ENCODE results near the gene CYP4F12. TPM values are rescaled to one million over a fixed set of nuclear protein-coding genes. Genes with fewer than 3 reads are reported as not detected.

CYP4F12 gene
- not detected in 2 replicates for total RNA-seq

DNA sequence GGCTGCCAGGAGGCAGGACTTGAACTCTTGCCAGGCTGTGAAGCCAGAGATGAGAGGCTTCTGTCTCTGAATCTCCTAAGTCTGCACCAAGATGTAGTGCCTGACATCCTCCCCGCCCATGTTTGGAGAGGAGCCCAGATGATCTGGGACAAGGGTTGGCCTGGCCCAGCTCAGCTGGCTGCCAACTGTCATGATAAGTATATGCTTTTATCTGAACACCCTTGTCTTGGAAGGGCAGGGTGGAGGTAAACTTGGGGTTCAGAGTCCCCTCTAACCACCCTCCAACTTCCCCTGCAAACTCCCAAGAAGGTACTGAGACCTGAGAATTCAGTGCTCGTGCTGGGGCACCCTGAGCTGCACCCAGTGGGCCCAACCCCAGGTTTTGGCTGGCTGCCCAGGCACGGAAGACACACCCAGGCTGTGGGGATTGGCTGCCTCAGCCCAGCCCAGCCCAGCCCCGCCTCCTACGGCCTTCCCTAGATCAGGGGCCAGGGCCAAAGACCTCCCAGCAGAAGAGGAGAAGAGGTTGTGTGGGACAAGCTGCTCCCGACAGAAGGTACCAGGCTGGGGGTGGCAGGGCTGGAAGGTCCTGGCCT lies at the start of gene CYP4F12:
Gene CYP4F12 (plus strand): TSS at position 508 of the 596 bp plus-strand sequence. CDS start 443 bp downstream, outside the sequence.
- H3K27ac Mint-ChIP-seq, result no peak within 1 kb of the TSS
- no peak for DNase-seq (ENCODE audit: low spot score)
- H3K36me3 Mint-ChIP-seq (ENCODE audit: low read depth), result peaks cover 1% of the 10 kb centered on the region
- no peaks in the 10 kb centered on the region for H3K4me1 Mint-ChIP-seq (ENCODE audit: low read depth)
- H3K9me3 Mint-ChIP-seq, result peaks cover 3% of the 10 kb centered on the region
- intact Hi-C loops (cut with micrococcal nuclease), result no loop called here
- no peak within 1 kb of the TSS for H3K4me3 Mint-ChIP-seq
- H3K27me3 Mint-ChIP-seq (ENCODE audit: insufficient read depth), result no peaks in the 10 kb centered on the region

DNA sequence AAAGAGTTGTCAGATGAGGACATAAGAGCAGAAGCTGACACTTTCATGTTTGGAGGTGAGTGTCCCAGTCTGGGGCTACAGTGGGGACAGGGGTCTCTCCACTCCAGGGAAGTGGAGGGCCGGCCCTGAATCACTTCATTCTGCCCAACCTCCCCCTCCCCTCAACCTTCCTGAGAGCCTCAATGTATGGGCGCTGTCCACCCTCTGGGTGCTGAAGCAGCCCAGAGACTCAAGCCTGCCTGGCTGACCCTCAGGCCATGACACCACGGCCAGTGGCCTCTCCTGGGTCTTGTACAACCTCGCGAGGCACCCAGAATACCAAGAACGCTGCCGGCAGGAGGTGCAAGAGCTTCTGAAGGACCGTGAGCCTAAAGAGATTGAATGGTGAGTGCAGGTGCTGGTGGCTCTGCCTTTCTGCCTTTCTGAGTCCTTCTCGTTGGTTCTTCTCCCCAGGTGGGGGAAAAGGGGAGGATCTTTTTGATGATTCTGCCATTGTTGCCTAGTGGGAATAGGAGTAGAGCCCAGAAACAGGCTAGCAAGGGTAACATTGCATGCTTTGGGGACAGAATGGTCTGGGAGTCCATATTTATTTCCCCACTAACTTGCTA lies 49.1 kb upstream of the CYP4F12 start:
- intact Hi-C loops (cut with micrococcal nuclease), result loop anchor here (10.0 kb wide), 1 partner anchor 761 kb away; no protein-coding TSS in a partner anchor
- Mint-ChIP-seq H3K4me1 (ENCODE audit: low read depth) (no peaks in the 10 kb centered on the region), H3K9me3 (no peaks in the 10 kb centered on the region), H3K27ac (no peak overlapping the region), H3K4me3 (no peak overlapping the region), H3K36me3 (ENCODE audit: low read depth) (no peaks in the 10 kb centered on the region), H3K27me3 (ENCODE audit: insufficient read depth) (no peaks in the 10 kb centered on the region)
- no peak for DNase-seq (ENCODE audit: low spot score)

DNA sequence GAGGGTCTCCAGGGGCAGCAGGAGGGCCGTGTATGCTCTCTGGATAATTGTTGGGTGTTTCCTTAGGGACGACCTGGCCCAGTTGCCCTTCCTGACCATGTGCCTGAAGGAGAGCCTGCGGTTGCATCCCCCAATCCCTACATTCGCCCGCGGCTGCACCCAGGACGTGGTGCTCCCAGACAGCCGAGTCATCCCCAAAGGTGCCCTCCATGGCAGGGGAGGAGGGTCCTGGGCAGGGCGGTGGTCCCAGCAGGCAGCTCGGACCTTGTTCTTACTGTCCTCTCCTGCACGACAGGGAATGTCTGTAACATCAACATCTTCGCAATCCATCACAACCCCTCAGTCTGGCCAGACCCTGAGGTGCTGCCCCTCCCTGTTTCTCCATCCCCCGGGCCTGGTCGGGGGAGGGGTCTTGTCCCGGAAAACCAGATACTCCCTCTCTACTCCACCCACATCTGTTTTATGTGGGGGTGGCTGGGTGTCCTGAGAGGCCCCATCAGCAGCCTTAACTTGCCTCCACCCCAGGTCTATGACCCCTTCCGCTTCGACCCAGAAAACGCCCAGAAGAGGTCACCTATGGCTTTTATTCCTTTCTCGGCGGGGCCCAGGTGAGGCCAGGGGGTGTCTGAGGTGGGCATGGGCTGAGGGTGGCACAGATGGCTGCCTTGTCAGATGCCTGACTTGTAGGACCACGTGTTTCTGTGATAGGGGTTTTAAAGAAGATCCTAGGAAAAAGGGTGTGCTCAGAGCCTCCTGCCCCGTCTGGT lies 44.5 kb upstream of the CYP4F12 start:
- H3K4me3 Mint-ChIP-seq, result no peak overlapping the region
- intact Hi-C loops (cut with micrococcal nuclease), result loop anchor here (1.0 to 10.0 kb wide), 3 partner anchors 241 to 756 kb away; no protein-coding TSS in a partner anchor
- peaks cover 7% of the 10 kb centered on the region for H3K27me3 Mint-ChIP-seq (ENCODE audit: insufficient read depth)
- H3K9me3 Mint-ChIP-seq, result no peaks in the 10 kb centered on the region
- H3K27ac Mint-ChIP-seq, result no peak overlapping the region
- H3K36me3 Mint-ChIP-seq (ENCODE audit: low read depth), result no peaks in the 10 kb centered on the region
- no peaks in the 10 kb centered on the region for H3K4me1 Mint-ChIP-seq (ENCODE audit: low read depth)
- no peak for DNase-seq (ENCODE audit: low spot score)

GRCh38 chr19:15629003-15629880 lies 43.6 kb upstream of the CYP4F12 start:
- Mint-ChIP-seq H3K27ac (no peak overlapping the region), H3K9me3 (no peaks in the 10 kb centered on the region), H3K36me3 (ENCODE audit: low read depth) (no peaks in the 10 kb centered on the region), H3K4me1 (ENCODE audit: low read depth) (no peaks in the 10 kb centered on the region), H3K4me3 (no peak overlapping the region), H3K27me3 (ENCODE audit: insufficient read depth) (peaks cover 7% of the 10 kb centered on the region)
- intact Hi-C loops (cut with micrococcal nuclease), result loop anchor here (1.0 to 10.0 kb wide), 3 partner anchors 240 to 756 kb away; no protein-coding TSS in a partner anchor
- DNase-seq (ENCODE audit: low spot score), result peak; percentile 74

DNA sequence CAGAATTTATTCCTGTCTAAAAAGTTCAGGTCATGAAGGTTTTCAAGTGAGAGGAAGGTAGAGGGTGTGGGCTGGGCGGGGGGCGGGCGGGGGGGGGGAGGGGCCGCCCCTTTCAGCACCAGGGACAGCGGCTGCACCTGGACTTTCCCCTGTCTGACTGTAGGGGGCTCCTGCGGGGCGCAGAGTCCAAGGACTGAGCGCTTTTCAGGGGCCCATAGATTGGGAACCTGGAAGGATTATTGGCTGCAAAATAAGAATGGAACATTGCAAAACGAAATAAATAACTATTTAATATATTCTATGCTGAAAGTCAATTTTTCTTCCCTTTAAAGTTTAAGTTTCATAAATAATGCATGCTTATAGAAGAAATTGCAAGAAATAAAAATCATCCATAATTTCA lies 41.1 kb upstream of the CYP4F12 start:
- intact Hi-C loops (cut with micrococcal nuclease), result no loop called here
- Mint-ChIP-seq H3K9me3 (no peaks in the 10 kb centered on the region), H3K27me3 (ENCODE audit: insufficient read depth) (peaks cover 7% of the 10 kb centered on the region)

DNA sequence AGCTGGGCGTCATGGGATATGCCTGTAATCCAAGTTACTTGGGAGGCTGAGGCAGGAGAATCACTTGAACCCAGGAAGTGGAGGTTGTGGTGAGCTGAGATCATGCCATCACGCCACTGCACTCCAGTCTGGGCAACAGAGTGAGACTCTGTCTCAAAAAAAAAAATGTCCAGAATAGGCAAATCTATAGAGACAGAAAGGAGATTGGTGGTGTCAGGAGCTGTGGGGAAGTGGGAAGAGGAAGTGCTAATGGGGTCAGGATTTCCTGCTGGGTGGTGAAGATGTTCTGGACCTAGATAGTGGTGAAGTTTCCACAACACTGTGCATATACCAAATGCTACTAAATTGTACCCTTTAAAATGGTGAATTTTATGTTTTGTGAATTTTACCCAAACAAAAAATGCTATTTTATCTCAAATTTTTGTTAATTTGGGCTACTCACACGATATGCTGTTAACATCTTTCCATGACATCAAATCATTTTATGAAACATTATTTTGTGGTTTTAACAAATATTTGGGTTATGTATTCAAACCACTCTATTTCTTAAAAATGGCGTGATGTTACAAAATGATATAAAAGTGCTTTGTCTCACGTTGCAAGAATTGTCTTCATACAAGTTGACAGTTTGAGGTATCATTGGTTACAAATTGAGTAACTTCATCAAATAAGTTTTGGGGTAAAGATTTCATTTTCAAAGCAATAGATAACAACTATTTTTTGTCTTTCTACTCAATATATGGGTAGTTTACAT lies 39.6 kb upstream of the CYP4F12 start:
- Mint-ChIP-seq H3K9me3 (no peaks in the 10 kb centered on the region), H3K4me3 (no peak overlapping the region), H3K4me1 (ENCODE audit: low read depth) (no peaks in the 10 kb centered on the region), H3K27ac (no peak overlapping the region), H3K27me3 (ENCODE audit: insufficient read depth) (peaks cover 7% of the 10 kb centered on the region), H3K36me3 (ENCODE audit: low read depth) (no peaks in the 10 kb centered on the region)
- intact Hi-C loops (cut with micrococcal nuclease), result no loop called here
- no peak for DNase-seq (ENCODE audit: low spot score)

More for the DNA sequence above, 41.1 kb upstream of the CYP4F12 start:
- Mint-ChIP-seq H3K36me3 (ENCODE audit: low read depth) (no peaks in the 10 kb centered on the region), H3K4me1 (ENCODE audit: low read depth) (no peaks in the 10 kb centered on the region), H3K4me3 (no peak overlapping the region), H3K27ac (no peak overlapping the region)
- DNase-seq (ENCODE audit: low spot score), result no peak

DNA sequence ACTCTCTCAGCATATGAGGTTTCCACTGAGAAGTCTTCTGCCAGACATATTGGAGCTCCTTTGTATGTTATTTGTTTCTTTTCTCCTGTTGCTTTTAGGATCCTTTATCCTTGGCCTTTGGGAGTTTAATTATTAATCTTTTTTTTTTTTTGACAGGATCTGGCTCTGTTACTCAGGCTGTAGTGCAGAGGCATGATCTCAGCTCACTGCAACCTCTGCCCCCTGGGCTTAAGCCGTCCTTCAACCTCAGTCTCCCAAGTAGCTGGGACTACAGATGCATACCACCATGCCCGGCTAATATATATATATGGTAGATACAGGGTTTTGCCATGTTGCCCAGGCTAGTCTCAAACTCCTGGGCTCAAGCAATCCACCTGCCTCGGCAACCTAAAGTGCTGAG lies 38.8 kb upstream of the CYP4F12 start:
- Mint-ChIP-seq H3K27ac (no peak overlapping the region), H3K27me3 (ENCODE audit: insufficient read depth) (peaks cover 7% of the 10 kb centered on the region), H3K9me3 (no peaks in the 10 kb centered on the region), H3K4me1 (ENCODE audit: low read depth) (no peaks in the 10 kb centered on the region), H3K4me3 (no peak overlapping the region), H3K36me3 (ENCODE audit: low read depth) (no peaks in the 10 kb centered on the region)
- DNase-seq (ENCODE audit: low spot score), result no peak
- intact Hi-C loops (cut with micrococcal nuclease), result no loop called here

- no peak for DNase-seq (ENCODE audit: low spot score)
- no peaks in the 10 kb centered on the region for H3K9me3 Mint-ChIP-seq
- intact Hi-C loops (cut with micrococcal nuclease), result no loop called here
- H3K27me3 Mint-ChIP-seq (ENCODE audit: insufficient read depth), result peaks cover 7% of the 10 kb centered on the region
- H3K36me3 Mint-ChIP-seq (ENCODE audit: low read depth), result no peaks in the 10 kb centered on the region
- no peak overlapping the region for H3K27ac Mint-ChIP-seq
- H3K4me3 Mint-ChIP-seq, result no peak overlapping the region
- H3K4me1 Mint-ChIP-seq (ENCODE audit: low read depth), result no peaks in the 10 kb centered on the region
These were observed 37.7 kb upstream of the CYP4F12 start for GRCh38 chr19:15635016-15635805.

- no peak overlapping the region for H3K27ac Mint-ChIP-seq
- no peaks in the 10 kb centered on the region for H3K4me1 Mint-ChIP-seq (ENCODE audit: low read depth)
- H3K27me3 Mint-ChIP-seq (ENCODE audit: insufficient read depth), result peaks cover 7% of the 10 kb centered on the region
- H3K36me3 Mint-ChIP-seq (ENCODE audit: low read depth), result no peaks in the 10 kb centered on the region
- intact Hi-C loops (cut with micrococcal nuclease), result no loop called here
- H3K9me3 Mint-ChIP-seq, result no peaks in the 10 kb centered on the region
- DNase-seq (ENCODE audit: low spot score), result no peak
- no peak overlapping the region for H3K4me3 Mint-ChIP-seq
These were observed 36.9 kb upstream of the CYP4F12 start for GRCh38 chr19:15636026-15636425.

GRCh38 chr19:15639596-15639995 lies 33.3 kb upstream of the CYP4F12 start:
- intact Hi-C loops (cut with micrococcal nuclease), result no loop called here
- Mint-ChIP-seq H3K36me3 (ENCODE audit: low read depth) (no peaks in the 10 kb centered on the region), H3K27me3 (ENCODE audit: insufficient read depth) (no peaks in the 10 kb centered on the region), H3K4me1 (ENCODE audit: low read depth) (no peaks in the 10 kb centered on the region), H3K27ac (no peak overlapping the region), H3K4me3 (no peak overlapping the region), H3K9me3 (no peaks in the 10 kb centered on the region)
- DNase-seq (ENCODE audit: low spot score), result no peak

DNA sequence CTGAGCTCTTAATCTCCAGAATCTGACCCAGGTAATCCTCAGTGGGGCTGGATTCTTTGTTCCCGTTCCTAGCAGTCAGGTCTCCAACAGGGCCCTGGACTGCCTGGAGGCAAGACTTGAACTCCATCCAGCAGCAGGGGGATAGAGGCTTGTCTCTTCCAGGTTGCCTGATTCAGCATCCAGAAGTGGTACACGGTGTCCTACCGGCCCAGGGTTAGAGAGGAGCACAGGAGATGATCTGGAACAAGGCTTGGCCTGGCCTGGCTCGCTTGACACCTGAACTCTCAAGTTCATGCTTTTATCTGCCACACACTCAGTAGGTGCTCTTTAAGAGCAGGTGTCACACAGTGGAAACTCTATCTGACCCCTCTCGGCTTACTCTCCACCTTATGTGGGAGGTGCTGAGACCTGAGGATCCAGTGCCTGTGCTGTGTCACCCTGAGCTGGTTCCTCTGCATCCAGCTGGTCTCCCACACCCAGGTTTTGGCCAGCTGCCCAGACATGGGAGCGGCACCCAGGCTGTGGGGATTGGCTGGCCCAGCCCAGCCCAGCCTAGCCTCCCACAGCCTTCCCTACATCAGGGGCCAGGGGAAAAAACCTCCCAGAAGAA lies 32.5 kb upstream of the CYP4F12 start, which contains the start of gene CYP4F3:
Gene CYP4F3 (plus strand): TSS at position 604 of the 610 bp plus-strand sequence. CDS start 519 bp downstream, outside the sequence.
- no peaks in the 10 kb centered on the region for H3K4me1 Mint-ChIP-seq (ENCODE audit: low read depth)

More for the DNA sequence above, 32.5 kb upstream of the CYP4F12 start, which contains the start of gene CYP4F3:
- no peaks in the 10 kb centered on the region for H3K27me3 Mint-ChIP-seq (ENCODE audit: insufficient read depth)
- no peaks in the 10 kb centered on the region for H3K36me3 Mint-ChIP-seq (ENCODE audit: low read depth)
- no peaks in the 10 kb centered on the region for H3K9me3 Mint-ChIP-seq
- H3K4me3 Mint-ChIP-seq, result no peak within 1 kb of the TSS
- no peak for DNase-seq (ENCODE audit: low spot score)
- H3K27ac Mint-ChIP-seq, result no peak within 1 kb of the TSS
- intact Hi-C loops (cut with micrococcal nuclease), result no loop called here

Measured in activated T-helper 1 cell treated with anti-CD3 and anti-CD28 coated beads, Interleukin-12 subunit alpha, Interleukin-12 subunit beta, Interleukin-2, Interleukin-4 antibody, amounts not matched to agents 30 ng/mL and 10 ng/mL and 1 ng/mL, durations not matched to agents 14 hours and 24 hours and 36 hours (primary cell).